T47D (cell line): Measurements from ENCODE around the gene TOMM20.

Experiments used
- DNase-seq, 2 experiments: peaks; one replicate each; pipeline versions ENCODE4 v3.0.0 to v3.0.0-alpha.2; 2011 to 2012; ENCODE audit warnings: low read depth in 1 of 2, low spot score in 1 of 2
- JUND ChIP-seq: IDR thresholded peaks from 2 replicates; pipeline ENCODE4 v1.6.1; 2012; ENCODE audit warnings: low read depth
- in situ Hi-C: cut with HindIII; loops from 2 replicates; pipeline ENCODE4 v1.10.0; 2016; ENCODE audit warnings: low sequenced_read_pairs, low pct_unique_long_range_greater_than_20kb

TOMM20 gene

GRCh38 chr1:235156265-235156664 is 27.6 kb upstream of the TOMM20 start:
- no peak for DNase-seq
- in situ Hi-C loops = no loop called here
- no peak for TF ChIP-seq JUND

- in situ Hi-C loops = no loop called here
- TF ChIP-seq JUND = no peak
- no peak for DNase-seq
Measured at GRCh38 chr1:235152235-235152634, 23.6 kb upstream of the TOMM20 start.

GRCh38 chr1:235151033-235151432 is 22.4 kb upstream of the TOMM20 start:
- DNase-seq = no peak
- in situ Hi-C loops = no loop called here
- TF ChIP-seq JUND = no peak

GRCh38 chr1:235149824-235150223 is 21.2 kb upstream of the TOMM20 start:
- TF ChIP-seq JUND = no peak
- in situ Hi-C loops = no loop called here
- DNase-seq = no peak

- in situ Hi-C loops = no loop called here
- DNase-seq = no peak
- TF ChIP-seq JUND = no peak
Measured at GRCh38 chr1:235147269-235147668, 18.6 kb upstream of the TOMM20 start.

- in situ Hi-C loops = no loop called here
- DNase-seq = no peak
- no peak for TF ChIP-seq JUND
Measured at GRCh38 chr1:235145639-235146038, 17.0 kb upstream of the TOMM20 start.

- no peak for TF ChIP-seq JUND
- no peak for DNase-seq
- in situ Hi-C loops = no loop called here
Measured at GRCh38 chr1:235142991-235143390, 14.4 kb upstream of the TOMM20 start.

- in situ Hi-C loops = no loop called here
- TF ChIP-seq JUND = no peak
- no peak for DNase-seq
Measured at GRCh38 chr1:235139315-235139714, 10.7 kb upstream of the TOMM20 start.

GRCh38 chr1:235138821-235139220 is 10.2 kb upstream of the TOMM20 start:
- in situ Hi-C loops = no loop called here
- no peak for TF ChIP-seq JUND
- no peak for DNase-seq

GRCh38 chr1:235136111-235136510 is 7.5 kb upstream of the TOMM20 start:
- in situ Hi-C loops = no loop called here
- DNase-seq = no peak
- no peak for TF ChIP-seq JUND

- in situ Hi-C loops = no loop called here
- TF ChIP-seq JUND = no peak
- no peak for DNase-seq
Measured at GRCh38 chr1:235134171-235134570, 5.5 kb upstream of the TOMM20 start.

GRCh38 chr1:235133086-235133485 is 4.4 kb upstream of the TOMM20 start:
- no peak for DNase-seq
- in situ Hi-C loops = no loop called here
- TF ChIP-seq JUND = no peak

- in situ Hi-C loops = no loop called here
- no peak for TF ChIP-seq JUND
- no peak for DNase-seq
Measured at GRCh38 chr1:235131961-235132360, 3.3 kb upstream of the TOMM20 start.

- no peak for DNase-seq
- in situ Hi-C loops = no loop called here
- no peak for TF ChIP-seq JUND
Measured at GRCh38 chr1:235130766-235131270, 2.2 kb upstream of the TOMM20 start.
